Keratinocyte (primary cell): ENCODE data around the gene L3MBTL2. TPM values are rescaled to one million over a fixed set of nuclear protein-coding genes. Genes with fewer than 3 reads are reported as not detected.

Experiments used
- DNase-seq: peaks from one replicate; pipeline ENCODE4 v3.0.0-alpha.2; 2011; ENCODE audit warnings: low read depth, missing footprints, low spot score
- FAIRE-seq: peaks from 2 replicates; lab custom pipeline; 2011; peaks lifted over from hg19 to GRCh38; lab: Jason Lieb, UNC
- H2AFZ ChIP-seq: 2 replicates; pipeline ENCODE4 v1.6.0; 2012; ENCODE audit warnings: low read length, control low read depth, inconsistent platforms; ENCODE audit not compliant: control insufficient read depth
- H3K27ac ChIP-seq: 2 replicates; pipeline ENCODE4 v1.5.1; 2011; ENCODE audit warnings: low read length; ENCODE audit not compliant: control insufficient read depth, insufficient read depth
- H3K27me3 ChIP-seq: 3 replicates; pipeline ENCODE4 v1.6.0; 2011; ENCODE audit warnings: low read length; ENCODE audit not compliant: control insufficient read depth, insufficient read depth; ENCODE audit errors: extremely low read depth
- H3K36me3 ChIP-seq, 2 experiments: 2 replicates in 1 of 2; 3 replicates in 1 of 2; pipeline ENCODE4 v1.5.1; 2011; ENCODE audit warnings: low read length in 2 of 2, mild to moderate bottlenecking in 1 of 2; ENCODE audit not compliant: control insufficient read depth in 2 of 2, insufficient read depth in 2 of 2; ENCODE audit errors: extremely low read depth in 1 of 2
- H3K4me1 ChIP-seq: 3 replicates; pipeline ENCODE4 v1.5.1; 2011; ENCODE audit warnings: low read length; ENCODE audit not compliant: control insufficient read depth, insufficient read depth; ENCODE audit errors: extremely low read depth
- H3K4me2 ChIP-seq: 3 replicates; pipeline ENCODE4 v1.6.0; 2011; ENCODE audit warnings: low read depth, low read length; ENCODE audit not compliant: control insufficient read depth, insufficient read depth; ENCODE audit errors: extremely low read depth
- H3K4me3 ChIP-seq, 3 experiments: fragments of 200-600 bp in 1 of 3; sonication (generic) in 1 of 3; 2 replicates in 2 of 3; 3 replicates in 1 of 3; pipeline ENCODE4 v1.5.1; 2011 to 2016; ENCODE audit warnings: low read length in 3 of 3, mild to moderate bottlenecking in 3 of 3, control low read depth in 2 of 3, inconsistent platforms in 1 of 3, low read depth in 1 of 3, mixed read lengths in 1 of 3, mixed run types in 1 of 3, moderate library complexity in 1 of 3; ENCODE audit not compliant: control insufficient read depth in 2 of 3, insufficient read depth in 2 of 3; ENCODE audit errors: extremely low read depth in 1 of 3
- H3K79me2 ChIP-seq: 2 replicates; pipeline ENCODE4 v1.6.0; 2012; ENCODE audit warnings: low read length; ENCODE audit not compliant: control insufficient read depth, insufficient read depth
- H3K9ac ChIP-seq: 3 replicates; pipeline ENCODE4 v1.6.0; 2011; ENCODE audit warnings: low read length; ENCODE audit not compliant: control insufficient read depth, insufficient read depth; ENCODE audit errors: extremely low read depth
- H3K9me1 ChIP-seq: 3 replicates; pipeline ENCODE4 v1.6.0; 2011; ENCODE audit warnings: low read length; ENCODE audit not compliant: control insufficient read depth, insufficient read depth; ENCODE audit errors: extremely low read depth
- H3K9me3 ChIP-seq: 2 replicates; pipeline ENCODE4 v1.5.1; 2012; ENCODE audit warnings: low read depth, low read length; ENCODE audit not compliant: control insufficient read depth
- H4K20me1 ChIP-seq: 3 replicates; pipeline ENCODE4 v1.6.0; 2011; ENCODE audit warnings: low read length; ENCODE audit not compliant: control insufficient read depth, insufficient read depth; ENCODE audit errors: extremely low read depth
- EZH2 ChIP-seq: IDR thresholded peaks from one replicate; pipeline ENCODE4 v1.6.1; 2012; ENCODE audit warnings: inconsistent platforms, mild to moderate bottlenecking, low read length, moderate library complexity
- dilution Hi-C: fragments of 300-500 bp; cut with MboI; formaldehyde crosslinking; loops from one replicate; pipeline ENCODE4 v1.7.0; 2020; ENCODE audit warnings: low sequenced_read_pairs; ENCODE audit not compliant: extremely low pct_ligation_motif_present
- polyA plus RNA-seq, 5 experiments: library from polyadenylated mRNA; depleted of rRNA in 3 of 5; stranded (reverse) in 3 of 5; stranded (forward) in 1 of 5; unstranded in 1 of 5; fragments of >200 nt; gene quantifications; 1 replicate in 1 of 5; 2 replicates in 3 of 5; 3 replicates in 1 of 5; pipeline versions ENCODE4 v1.2.1 to v1.2.3, GENCODE V29; 2011 to 2012; ENCODE audit warnings: missing spikeins in 2 of 5, low read depth in 1 of 5, low replicate concordance in 1 of 5
- TF ChIP-seq, protein P1 (sequence below), 3 experiments: IDR thresholded peaks in 1 of 3; conservative IDR thresholded peaks in 1 of 3; optimal IDR thresholded peaks in 1 of 3; 2 replicates in 2 of 3; 3 replicates in 1 of 3; pipeline versions ENCODE3 to v1.5.1; 2011; ENCODE audit warnings: low read length in 3 of 3, mild to moderate bottlenecking in 3 of 3, moderate library complexity in 2 of 3, control low read depth in 1 of 3, inconsistent platforms in 1 of 3; ENCODE audit not compliant: insufficient read depth in 2 of 3; ENCODE audit errors: extremely low read depth in 1 of 3

Gene L3MBTL2
- polyA plus RNA-seq, 1 donor (not counting 4 experiments of a cell fraction or from before 2014, with no cell fraction given): 16.7 TPM

DNA sequence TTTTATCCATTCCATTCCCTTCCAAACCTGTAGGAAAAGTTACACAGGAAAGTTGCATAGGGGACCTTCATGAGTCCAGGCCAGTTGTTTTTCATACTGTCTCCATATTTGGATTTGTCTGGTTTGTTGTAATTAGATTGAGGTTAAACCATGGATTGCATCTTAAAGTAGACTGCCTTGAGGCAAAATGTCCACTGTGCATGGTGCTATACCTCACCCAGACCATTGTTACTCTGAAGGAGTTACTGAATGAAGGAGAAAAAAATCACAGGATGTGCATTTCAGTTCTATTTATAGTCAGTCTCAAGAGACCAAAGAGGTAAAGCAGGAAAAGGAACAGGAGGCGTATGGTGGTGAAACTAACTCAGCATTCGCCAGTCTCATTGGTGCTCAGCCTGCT is 29.6 kb upstream of the L3MBTL2 start:
- H3K27ac ChIP-seq: no peak overlapping the region
- DNase-seq: no peak
- no peaks in the 10 kb centered on the region for H3K9me1 ChIP-seq
- H3K9ac ChIP-seq: no peak overlapping the region
- no peaks in the 10 kb centered on the region for H3K9me3 ChIP-seq
- no peaks in the 10 kb centered on the region for H3K4me1 ChIP-seq
- H3K4me2 ChIP-seq: no peak overlapping the region
- TF ChIP-seq, protein P1, sequence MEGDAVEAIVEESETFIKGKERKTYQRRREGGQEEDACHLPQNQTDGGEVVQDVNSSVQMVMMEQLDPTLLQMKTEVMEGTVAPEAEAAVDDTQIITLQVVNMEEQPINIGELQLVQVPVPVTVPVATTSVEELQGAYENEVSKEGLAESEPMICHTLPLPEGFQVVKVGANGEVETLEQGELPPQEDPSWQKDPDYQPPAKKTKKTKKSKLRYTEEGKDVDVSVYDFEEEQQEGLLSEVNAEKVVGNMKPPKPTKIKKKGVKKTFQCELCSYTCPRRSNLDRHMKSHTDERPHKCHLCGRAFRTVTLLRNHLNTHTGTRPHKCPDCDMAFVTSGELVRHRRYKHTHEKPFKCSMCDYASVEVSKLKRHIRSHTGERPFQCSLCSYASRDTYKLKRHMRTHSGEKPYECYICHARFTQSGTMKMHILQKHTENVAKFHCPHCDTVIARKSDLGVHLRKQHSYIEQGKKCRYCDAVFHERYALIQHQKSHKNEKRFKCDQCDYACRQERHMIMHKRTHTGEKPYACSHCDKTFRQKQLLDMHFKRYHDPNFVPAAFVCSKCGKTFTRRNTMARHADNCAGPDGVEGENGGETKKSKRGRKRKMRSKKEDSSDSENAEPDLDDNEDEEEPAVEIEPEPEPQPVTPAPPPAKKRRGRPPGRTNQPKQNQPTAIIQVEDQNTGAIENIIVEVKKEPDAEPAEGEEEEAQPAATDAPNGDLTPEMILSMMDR (optimal IDR thresholded peaks at IDR 0.05 in 1 of 3, IDR thresholded peaks at IDR 0.05 in 1 of 3, conservative IDR thresholded peaks at IDR 0.05 in 1 of 3; ENCODE audit: extremely low read depth in 1 of 3, insufficient read depth in 2 of 3, low read length in 3 of 3): no peak
- no peak for TF ChIP-seq EZH2
- H2AFZ ChIP-seq: no peak overlapping the region
- H3K79me2 ChIP-seq: no peaks in the 10 kb centered on the region
- FAIRE-seq: no peak
- no peaks in the 10 kb centered on the region for H4K20me1 ChIP-seq
- H3K27me3 ChIP-seq: no peaks in the 10 kb centered on the region
- dilution Hi-C loops: no loop called here
- H3K4me3 ChIP-seq: no peak overlapping the region
- H3K36me3 ChIP-seq: peaks cover 46 to 52% of the 10 kb centered on the region in 2 experiments

DNA sequence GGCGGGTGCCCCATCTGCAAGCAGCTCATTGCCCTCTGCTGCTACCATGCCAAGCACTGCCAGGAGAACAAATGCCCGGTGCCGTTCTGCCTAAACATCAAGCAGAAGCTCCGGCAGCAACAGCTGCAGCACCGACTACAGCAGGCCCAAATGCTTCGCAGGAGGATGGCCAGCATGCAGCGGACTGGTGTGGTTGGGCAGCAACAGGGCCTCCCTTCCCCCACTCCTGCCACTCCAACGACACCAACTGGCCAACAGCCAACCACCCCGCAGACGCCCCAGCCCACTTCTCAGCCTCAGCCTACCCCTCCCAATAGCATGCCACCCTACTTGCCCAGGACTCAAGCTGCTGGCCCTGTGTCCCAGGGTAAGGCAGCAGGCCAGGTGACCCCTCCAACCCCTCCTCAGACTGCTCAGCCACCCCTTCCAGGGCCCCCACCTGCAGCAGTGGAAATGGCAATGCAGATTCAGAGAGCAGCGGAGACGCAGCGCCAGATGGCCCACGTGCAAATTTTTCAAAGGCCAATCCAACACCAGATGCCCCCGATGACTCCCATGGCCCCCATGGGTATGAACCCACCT is 28.0 kb upstream of the L3MBTL2 start:
- Histone ChIP-seq H3K4me2 (no peak overlapping the region), H3K36me3 (peaks cover 43 to 45% of the 10 kb centered on the region in 2 experiments), H3K4me3 (no peak overlapping the region), H3K79me2 (no peaks in the 10 kb centered on the region), H2AFZ (no peak overlapping the region), H3K27ac (no peak overlapping the region), H3K9me1 (no peaks in the 10 kb centered on the region), H3K4me1 (peaks cover 11% of the 10 kb centered on the region), H4K20me1 (no peaks in the 10 kb centered on the region), H3K27me3 (no peaks in the 10 kb centered on the region), H3K9ac (no peak overlapping the region), H3K9me3 (no peaks in the 10 kb centered on the region)
- DNase-seq: no peak
- FAIRE-seq: no peak
- dilution Hi-C loops: no loop called here
- TF ChIP-seq EZH2: no peak
- TF ChIP-seq, protein P1 (optimal IDR thresholded peaks at IDR 0.05 in 1 of 3, IDR thresholded peaks at IDR 0.05 in 1 of 3, conservative IDR thresholded peaks at IDR 0.05 in 1 of 3; ENCODE audit: extremely low read depth in 1 of 3, insufficient read depth in 2 of 3, low read length in 3 of 3): no peak
